Measurements from ENCODE around the gene C1S. TPM values are rescaled to one million over a fixed set of nuclear protein-coding genes. Genes with fewer than 3 reads are reported as not detected.
"Not testable (repeated sequence)": the region's sequence is repeated elsewhere in the genome, so short reads cannot be mapped to it uniquely, and the experiment has no call there.

The C1S gene
- total RNA-seq, 1 experiment from 2014 or later, result not detected

DNA sequence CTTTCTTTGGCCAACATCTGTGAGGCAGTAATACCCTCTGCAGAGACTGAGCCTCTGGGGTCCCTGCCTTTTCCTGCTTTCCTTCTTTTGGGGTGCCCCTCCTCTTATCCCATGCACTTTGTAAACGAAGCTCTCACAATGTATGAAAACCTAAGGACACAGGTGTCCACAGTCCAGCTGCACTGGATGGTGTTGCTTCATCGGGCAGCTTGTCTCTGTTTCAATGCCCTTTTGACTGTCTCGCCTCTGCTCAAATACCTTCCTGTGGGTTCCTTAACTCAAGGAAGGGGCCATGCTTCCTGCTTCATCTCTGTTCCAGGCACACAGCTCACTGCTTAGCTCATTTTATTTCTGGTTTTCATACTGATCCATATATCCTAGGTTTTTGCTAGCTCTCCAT lies 42.1 kb downstream of the C1S start:
- Histone ChIP-seq H3K27ac (ENCODE audit: low read length) (peak overlapping the region; percentile 95), H2AFZ (ENCODE audit: low read length) (no peak overlapping the region), H3K36me3 (ENCODE audit: insufficient read depth, low read length) (peaks cover 22% of the 10 kb centered on the region), H3K9ac (ENCODE audit: low read length) (no peak overlapping the region), H3K4me1 (ENCODE audit: low read length) (peaks cover 78% of the 10 kb centered on the region), H3K9me3 (ENCODE audit: low read length) (peaks cover 4% of the 10 kb centered on the region; the same call in 1 of the 2 replicates), H4K20me1 (ENCODE audit: insufficient read depth, low read depth, low read length) (no peaks in the 10 kb centered on the region), H3K9me2 (replicated peaks; ENCODE audit: insufficient read depth, low read length) (no peaks in the 10 kb centered on the region), H3K27me3 (ENCODE audit: low read length) (no peaks in the 10 kb centered on the region), H3K79me2 (ENCODE audit: low read length) (peaks cover 35% of the 10 kb centered on the region), H3K4me3 (ENCODE audit: low read length) (no peak overlapping the region), H3K4me2 (ENCODE audit: low read depth, low read length, poor library complexity, severe bottlenecking) (no peak overlapping the region)
- DNase-seq, result no peak

DNA sequence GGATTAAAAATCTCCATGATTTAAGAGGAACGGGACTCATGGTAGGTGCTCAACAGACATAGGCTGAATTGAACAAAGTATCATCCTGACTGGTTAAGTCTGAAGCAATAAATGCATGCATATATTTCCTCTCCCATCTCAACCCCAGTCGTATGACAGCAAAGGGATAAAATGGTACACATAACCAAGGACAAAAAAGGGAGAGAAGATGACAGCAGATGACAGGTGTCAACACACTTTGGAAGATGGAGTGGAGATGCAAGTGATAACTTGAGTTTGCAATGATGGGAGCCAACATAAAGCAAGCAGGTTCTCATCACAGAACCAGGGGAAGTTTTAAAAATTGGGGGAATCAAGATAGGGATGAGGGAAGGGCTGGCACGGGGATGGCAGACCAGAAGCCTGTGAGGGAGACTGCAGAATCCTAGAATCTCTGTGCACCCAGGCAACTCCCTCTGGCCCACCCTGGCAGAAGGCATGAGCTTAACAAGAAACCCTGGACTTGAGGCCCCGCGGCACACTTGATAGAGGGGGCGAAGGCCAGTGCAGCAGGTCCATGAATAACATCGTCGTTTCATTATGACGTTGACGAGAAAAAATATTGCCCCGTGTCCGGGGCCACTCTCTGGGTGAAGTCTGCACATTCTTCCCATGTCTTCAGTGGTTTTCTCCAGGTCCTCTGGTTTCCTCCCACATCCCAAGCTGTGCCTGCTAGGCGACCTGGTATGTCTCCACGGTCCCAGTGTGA lies 43.5 kb downstream of the C1S start:
- no peak overlapping the region for H2AFZ ChIP-seq (ENCODE audit: low read length)
- H3K4me3 ChIP-seq (ENCODE audit: low read length), result no peak overlapping the region
- H3K4me2 ChIP-seq (ENCODE audit: low read depth, low read length, poor library complexity, severe bottlenecking), result no peak overlapping the region
- 0 out of 2 replicates have a peak overlapping the region, but pooled peaks have one; percentile 4 for H3K9ac ChIP-seq (ENCODE audit: low read length)
- no peak for DNase-seq
- peaks cover 78% of the 10 kb centered on the region for H3K4me1 ChIP-seq (ENCODE audit: low read length)
- peaks cover 4% of the 10 kb centered on the region; the same call in 1 of the 2 replicates for H3K9me3 ChIP-seq (ENCODE audit: low read length)
- no peaks in the 10 kb centered on the region for H3K9me2 ChIP-seq (replicated peaks; ENCODE audit: insufficient read depth, low read length)
- peaks cover 15% of the 10 kb centered on the region; the same call in 1 of the 2 replicates for H3K36me3 ChIP-seq (ENCODE audit: insufficient read depth, low read length)
- peak overlapping the region; percentile 95 for H3K27ac ChIP-seq (ENCODE audit: low read length)
- H3K27me3 ChIP-seq (ENCODE audit: low read length), result no peaks in the 10 kb centered on the region
- no peaks in the 10 kb centered on the region for H4K20me1 ChIP-seq (ENCODE audit: insufficient read depth, low read depth, low read length)
- peaks cover 39% of the 10 kb centered on the region for H3K79me2 ChIP-seq (ENCODE audit: low read length)

DNA sequence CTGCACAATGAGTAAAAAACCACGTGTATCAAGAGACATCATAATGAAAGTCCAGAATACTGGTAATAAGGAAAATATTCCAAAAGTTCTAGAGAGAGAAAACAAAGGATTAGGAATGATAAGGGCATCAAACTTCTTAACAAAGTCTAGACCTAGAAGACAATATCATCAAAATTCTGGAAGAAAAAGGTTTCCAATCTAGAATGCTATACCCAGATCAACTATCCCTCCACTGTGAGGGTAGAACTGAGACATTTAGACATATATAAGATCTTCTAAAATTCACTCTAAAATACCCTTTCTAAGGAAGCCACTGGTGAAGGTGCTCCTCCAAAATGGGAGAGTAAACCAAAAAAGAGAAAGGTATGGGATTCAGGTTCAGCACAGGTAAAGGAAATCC lies 45.6 kb downstream of the C1S start:
- H3K9me3 ChIP-seq (ENCODE audit: low read length), result peaks cover 4% of the 10 kb centered on the region; the same call in 1 of the 2 replicates
- no peaks in the 10 kb centered on the region for H4K20me1 ChIP-seq (ENCODE audit: insufficient read depth, low read depth, low read length)
- peaks cover 71% of the 10 kb centered on the region for H3K4me1 ChIP-seq (ENCODE audit: low read length)
- H3K79me2 ChIP-seq (ENCODE audit: low read length), result peaks cover 39% of the 10 kb centered on the region
- H3K27me3 ChIP-seq (ENCODE audit: low read length), result no peaks in the 10 kb centered on the region
- H3K4me2 ChIP-seq (ENCODE audit: low read depth, low read length, poor library complexity, severe bottlenecking), result no peak overlapping the region
- no peak overlapping the region for H3K9ac ChIP-seq (ENCODE audit: low read length)
- H3K36me3 ChIP-seq (ENCODE audit: insufficient read depth, low read length), result peaks cover 13% of the 10 kb centered on the region; the same call in 1 of the 2 replicates
- no peak overlapping the region for H3K4me3 ChIP-seq (ENCODE audit: low read length)
- H3K9me2 ChIP-seq (replicated peaks; ENCODE audit: insufficient read depth, low read length), result no peaks in the 10 kb centered on the region
- peak overlapping the region; percentile 94 for H3K27ac ChIP-seq (ENCODE audit: low read length)
- no peak overlapping the region for H2AFZ ChIP-seq (ENCODE audit: low read length)
- DNase-seq, result no peak

DNA sequence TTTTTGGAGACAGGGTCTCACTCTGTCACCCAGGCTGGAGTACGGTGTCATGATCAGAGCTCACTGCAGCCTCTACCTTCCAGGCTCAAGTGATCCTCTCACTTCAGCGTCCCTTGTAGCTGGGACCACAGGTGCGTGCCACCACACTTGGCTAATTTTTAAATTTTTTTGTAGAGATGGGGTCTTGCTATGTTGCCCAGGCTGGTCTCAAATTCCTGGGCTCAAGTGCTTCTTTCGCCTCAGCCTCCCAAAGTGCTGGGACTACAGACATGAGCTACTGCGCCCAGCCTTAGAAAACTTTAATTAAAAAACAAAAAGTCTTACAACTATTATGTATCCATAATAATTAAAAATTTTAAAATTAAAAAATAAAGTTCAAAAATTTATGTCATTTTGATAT lies 46.7 kb downstream of the C1S start:
- not testable (repeated sequence) for H3K9ac ChIP-seq (ENCODE audit: low read length); H2AFZ ChIP-seq (ENCODE audit: low read length); DNase-seq; H3K9me2 ChIP-seq (replicated peaks; ENCODE audit: insufficient read depth, low read length); H3K9me3 ChIP-seq (ENCODE audit: low read length); H4K20me1 ChIP-seq (ENCODE audit: insufficient read depth, low read depth, low read length); H3K27me3 ChIP-seq (ENCODE audit: low read length)
- peaks cover 13% of the 10 kb centered on the region; the same call in 1 of the 2 replicates for H3K36me3 ChIP-seq (ENCODE audit: insufficient read depth, low read length)
- H3K27ac ChIP-seq (ENCODE audit: low read length), result peak overlapping the region; percentile 94
- H3K4me2 ChIP-seq (ENCODE audit: low read depth, low read length, poor library complexity, severe bottlenecking), result peak overlapping the region; percentile 84
- H3K4me3 ChIP-seq (ENCODE audit: low read length), result peak overlapping the region; percentile 84; the same call in 1 of the 2 replicates
- H3K4me1 ChIP-seq (ENCODE audit: low read length), result peaks cover 62% of the 10 kb centered on the region
- peaks cover 39% of the 10 kb centered on the region for H3K79me2 ChIP-seq (ENCODE audit: low read length)

DNA sequence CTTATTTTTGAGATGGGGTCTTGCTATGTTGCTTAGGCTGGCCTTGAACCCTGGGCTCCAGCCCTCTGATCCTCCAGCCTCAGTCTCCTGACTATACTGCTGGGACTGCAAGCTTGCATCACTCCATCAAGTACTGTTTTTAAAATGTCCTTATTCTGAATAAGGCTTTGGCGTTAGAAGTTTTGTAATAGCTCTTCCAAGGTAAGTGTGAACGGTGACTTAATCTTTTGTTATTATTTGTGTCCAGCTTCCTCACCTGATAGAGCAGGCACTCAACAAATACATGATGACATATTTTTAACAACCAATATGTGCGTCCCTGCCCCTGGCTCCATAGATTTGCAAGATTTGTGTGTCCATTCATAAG lies 47.1 kb downstream of the C1S start:
- Histone ChIP-seq H3K4me3 (ENCODE audit: low read length) (peak overlapping the region; percentile 84), H3K79me2 (ENCODE audit: low read length) (peaks cover 39% of the 10 kb centered on the region), H3K4me2 (ENCODE audit: low read depth, low read length, poor library complexity, severe bottlenecking) (peak overlapping the region; percentile 84), H3K9ac (ENCODE audit: low read length) (peak overlapping the region; percentile 96), H3K9me2 (replicated peaks; ENCODE audit: insufficient read depth, low read length) (no peaks in the 10 kb centered on the region), H2AFZ (ENCODE audit: low read length) (0 out of 2 replicates have a peak overlapping the region, but pooled peaks have one; percentile 21), H3K36me3 (ENCODE audit: insufficient read depth, low read length) (peaks cover 13% of the 10 kb centered on the region; the same call in 1 of the 2 replicates), H3K9me3 (ENCODE audit: low read length) (peaks cover 4% of the 10 kb centered on the region; the same call in 1 of the 2 replicates), H3K4me1 (ENCODE audit: low read length) (peaks cover 60% of the 10 kb centered on the region), H3K27ac (ENCODE audit: low read length) (peak overlapping the region; percentile 94), H4K20me1 (ENCODE audit: insufficient read depth, low read depth, low read length) (no peaks in the 10 kb centered on the region), H3K27me3 (ENCODE audit: low read length) (no peaks in the 10 kb centered on the region)
- no peak for DNase-seq

DNA sequence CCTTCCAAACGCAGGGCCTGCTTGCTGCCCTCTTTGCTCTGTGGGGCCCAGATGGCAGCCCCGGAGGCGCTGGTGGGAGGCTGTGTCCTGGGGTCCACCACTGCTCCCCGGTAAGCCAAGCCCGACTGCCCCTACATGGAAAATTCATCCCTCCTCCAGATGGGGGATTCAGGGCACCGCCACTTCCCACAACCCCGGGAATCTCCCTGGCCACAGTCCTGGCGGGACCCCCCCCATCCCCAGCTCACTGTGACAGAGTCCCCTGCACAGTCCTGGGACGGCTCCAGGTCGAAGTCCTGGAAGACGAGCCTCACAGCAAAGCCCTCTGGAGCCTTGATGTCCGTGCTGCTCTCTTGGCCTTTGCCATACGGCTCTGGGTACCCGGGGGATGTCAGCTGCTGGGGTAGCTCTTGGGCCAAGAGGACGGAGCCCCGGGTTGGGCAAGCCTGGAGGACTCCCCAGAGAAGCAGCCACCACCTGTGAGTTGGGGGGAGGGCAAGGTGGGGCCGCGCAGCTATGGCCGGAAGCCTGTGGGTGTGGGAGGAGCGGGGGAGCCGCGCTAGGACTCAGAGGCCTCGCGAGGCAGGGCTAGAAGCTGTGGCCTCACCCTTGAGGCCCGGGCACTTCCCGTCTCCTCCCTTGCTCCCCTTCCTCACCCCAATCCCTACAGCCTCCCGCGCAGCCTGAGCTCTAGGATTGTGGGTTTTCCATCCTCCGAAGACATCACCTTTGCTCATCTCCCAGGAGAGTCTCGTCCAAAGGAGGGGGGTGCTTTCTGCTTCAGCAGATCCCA lies 47.7 kb downstream of the C1S start:
- H3K4me1 ChIP-seq (ENCODE audit: low read length), result peaks cover 60% of the 10 kb centered on the region

DNA sequence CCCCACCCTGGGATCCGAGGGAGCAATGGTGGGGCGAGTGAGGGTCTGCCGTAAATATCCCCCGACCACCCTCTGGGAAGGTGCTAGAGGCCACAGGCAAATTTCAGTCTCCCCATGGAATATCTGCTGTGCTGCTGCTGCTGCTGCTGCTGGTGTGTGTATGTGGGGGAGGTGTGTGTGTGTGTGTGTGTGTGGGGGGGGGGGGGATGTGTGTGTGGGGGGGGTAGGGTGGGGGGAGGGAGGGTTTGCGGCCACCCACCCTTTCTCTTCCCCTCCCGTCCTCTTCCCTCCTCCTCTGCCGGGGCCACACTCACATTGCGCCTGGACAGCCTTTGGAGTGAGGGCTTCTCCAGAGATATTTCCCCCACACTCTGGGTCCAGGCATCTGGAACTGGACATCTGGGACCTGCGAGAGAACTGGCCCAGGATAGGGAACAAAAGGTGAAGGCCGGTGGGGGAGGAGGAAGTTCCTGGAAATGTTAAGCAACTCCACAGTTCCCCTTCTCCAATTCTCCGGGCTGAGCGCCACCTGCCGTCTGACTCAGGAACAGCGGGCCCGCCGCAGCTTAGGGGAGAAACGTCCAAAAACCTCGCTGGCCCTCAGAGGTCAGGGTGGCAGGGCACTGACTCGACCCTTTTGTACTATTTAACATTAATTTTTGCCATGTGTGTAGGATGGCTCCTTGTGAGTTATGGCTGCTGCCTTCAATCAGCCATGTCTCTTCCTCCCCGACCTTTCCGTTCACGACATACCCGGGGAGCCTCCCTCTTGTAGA lies 48.5 kb downstream of the C1S start, which contains the start of gene C1RL:
C1RL (minus strand) TSS at position 419 of the 776 bp plus-strand sequence; CDS start at position 385, 34 bp downstream.
- H3K9me2 ChIP-seq (replicated peaks; ENCODE audit: insufficient read depth, low read length), result no peaks in the 10 kb centered on the region
- H2AFZ ChIP-seq (ENCODE audit: low read length), result peak within 1 kb of the TSS; percentile 21; the same call in 1 of the 2 replicates
- H3K9me3 ChIP-seq (ENCODE audit: low read length), result peaks cover 4% of the 10 kb centered on the region; the same call in 1 of the 2 replicates
- peak within 1 kb of the TSS; percentile 84 for H3K4me3 ChIP-seq (ENCODE audit: low read length)
- no peaks in the 10 kb centered on the region for H3K27me3 ChIP-seq (ENCODE audit: low read length)
- H3K9ac ChIP-seq (ENCODE audit: low read length), result peak within 1 kb of the TSS; percentile 96
- peaks cover 15% of the 10 kb centered on the region for H3K36me3 ChIP-seq (ENCODE audit: insufficient read depth, low read length)
- H3K27ac ChIP-seq (ENCODE audit: low read length), result peak within 1 kb of the TSS; percentile 94
- peaks cover 35% of the 10 kb centered on the region for H3K79me2 ChIP-seq (ENCODE audit: low read length)
- peak; percentile 92 for DNase-seq
- peaks cover 53% of the 10 kb centered on the region for H3K4me1 ChIP-seq (ENCODE audit: low read length)
- no peaks in the 10 kb centered on the region for H4K20me1 ChIP-seq (ENCODE audit: insufficient read depth, low read depth, low read length)
- H3K4me2 ChIP-seq (ENCODE audit: low read depth, low read length, poor library complexity, severe bottlenecking), result peak within 1 kb of the TSS; percentile 84

More for the DNA sequence above, 47.7 kb downstream of the C1S start:
- peak; percentile 97 for DNase-seq
- peak overlapping the region; percentile 84 for H3K4me3 ChIP-seq (ENCODE audit: low read length)
- H3K4me2 ChIP-seq (ENCODE audit: low read depth, low read length, poor library complexity, severe bottlenecking), result peak overlapping the region; percentile 84
- H3K27me3 ChIP-seq (ENCODE audit: low read length), result no peaks in the 10 kb centered on the region
- 0 out of 2 replicates have a peak overlapping the region, but pooled peaks have one; percentile 21 for H2AFZ ChIP-seq (ENCODE audit: low read length)
- H3K9me3 ChIP-seq (ENCODE audit: low read length), result peaks cover 4% of the 10 kb centered on the region; the same call in 1 of the 2 replicates
- no peaks in the 10 kb centered on the region for H4K20me1 ChIP-seq (ENCODE audit: insufficient read depth, low read depth, low read length)
- peak overlapping the region; percentile 94 for H3K27ac ChIP-seq (ENCODE audit: low read length)
- H3K9ac ChIP-seq (ENCODE audit: low read length), result peak overlapping the region; percentile 96
- H3K79me2 ChIP-seq (ENCODE audit: low read length), result peaks cover 39% of the 10 kb centered on the region
- H3K36me3 ChIP-seq (ENCODE audit: insufficient read depth, low read length), result peaks cover 13% of the 10 kb centered on the region; the same call in 1 of the 2 replicates
- H3K9me2 ChIP-seq (replicated peaks; ENCODE audit: insufficient read depth, low read length), result no peaks in the 10 kb centered on the region

Data from Karpas-422 (cell line).